ENCODE data around the gene THSD4. TPM values are rescaled to one million over a fixed set of nuclear protein-coding genes. Genes with fewer than 3 reads are reported as not detected.
A peak's percentile ranks its signal among the peaks of the same experiment; 100 is the strongest.

THSD4 gene
- polyA plus RNA-seq, 1 experiment = 45.8 TPM

- Histone ChIP-seq H3K4me3 (ENCODE audit: low read depth, low read length) (no peak overlapping the region), H3K27me3 (ENCODE audit: control insufficient read depth, insufficient read depth, low read length) (no peaks in the 10 kb centered on the region), H3K9me3 (ENCODE audit: control insufficient read depth, insufficient read depth, low read length) (no peaks in the 10 kb centered on the region; the same call in 1 of the 2 replicates), H3K27ac (ENCODE audit: low read depth, low read length) (no peak overlapping the region)
- CTCF ChIA-PET = interaction anchor here (0.9 to 3.6 kb wide), 30 partner anchors 10 to 415 kb away, joined by 3 to 75 read pairs (median 6); no protein-coding TSS in a partner anchor
- TF ChIP-seq CTCF (IDR thresholded peaks at IDR 0.05; ENCODE audit: low read depth, low read length) = no peak
- POLR2A ChIA-PET = no interaction called here
- DNase-seq (ENCODE audit: low read depth, low spot score) = no peak
Measured at GRCh38 chr15:71742964-71743363, 627.7 kb downstream of the THSD4 start.

GRCh38 chr15:71743861-71744382, 628.7 kb downstream of the THSD4 start:
- no peak for DNase-seq (ENCODE audit: low read depth, low spot score)
- CTCF ChIA-PET = interaction anchor here (0.5 to 3.6 kb wide), 72 partner anchors 10 to 1866 kb away, joined by 3 to 75 read pairs (median 4); no protein-coding TSS in a partner anchor
- H3K9me3 ChIP-seq (ENCODE audit: control insufficient read depth, insufficient read depth, low read length) = peaks cover 3% of the 10 kb centered on the region; the same call in 1 of the 2 replicates
- H3K27ac ChIP-seq (ENCODE audit: low read depth, low read length) = no peak overlapping the region
- no peaks in the 10 kb centered on the region for H3K27me3 ChIP-seq (ENCODE audit: control insufficient read depth, insufficient read depth, low read length)
- TF ChIP-seq CTCF (IDR thresholded peaks at IDR 0.05; ENCODE audit: low read depth, low read length) = peak; percentile 72
- POLR2A ChIA-PET = interaction anchor here (0.5 to 1.1 kb wide), 4 partner anchors 9 to 57 kb away, joined by 3 to 5 read pairs (median 4); no protein-coding TSS in a partner anchor
- H3K4me3 ChIP-seq (ENCODE audit: low read depth, low read length) = no peak overlapping the region

DNA sequence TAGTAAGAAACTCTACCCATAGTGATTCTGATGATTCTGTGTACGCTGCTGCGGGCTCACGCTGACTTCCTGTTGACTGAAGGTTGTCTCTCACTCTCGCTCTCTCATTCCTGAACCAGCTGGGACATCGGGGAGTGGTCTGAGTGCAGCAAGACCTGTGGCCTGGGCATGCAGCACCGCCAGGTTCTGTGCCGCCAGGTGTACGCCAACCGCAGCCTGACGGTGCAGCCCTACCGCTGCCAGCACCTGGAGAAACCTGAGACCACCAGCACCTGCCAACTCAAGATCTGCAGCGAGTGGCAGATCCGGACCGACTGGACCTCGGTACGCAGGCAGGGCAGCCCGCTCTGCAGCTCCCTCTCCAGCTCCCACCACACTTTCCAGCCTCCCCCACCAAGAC, 631.4 kb downstream of the THSD4 start:
- Histone ChIP-seq H3K27me3 (ENCODE audit: control insufficient read depth, insufficient read depth, low read length) (no peaks in the 10 kb centered on the region), H3K9me3 (ENCODE audit: control insufficient read depth, insufficient read depth, low read length) (peaks cover 6% of the 10 kb centered on the region), H3K27ac (ENCODE audit: low read depth, low read length) (no peak overlapping the region), H3K4me3 (ENCODE audit: low read depth, low read length) (no peak overlapping the region)
- no peak for TF ChIP-seq CTCF (IDR thresholded peaks at IDR 0.05; ENCODE audit: low read depth, low read length)
- CTCF ChIA-PET = no interaction called here
- DNase-seq (ENCODE audit: low read depth, low spot score) = no peak
- POLR2A ChIA-PET = no interaction called here

GRCh38 chr15:71747128-71748083, 632.1 kb downstream of the THSD4 start:
- no peak overlapping the region for H3K27ac ChIP-seq (ENCODE audit: low read depth, low read length)
- POLR2A ChIA-PET = no interaction called here

More at GRCh38 chr15:71747128-71748083, 632.1 kb downstream of the THSD4 start:
- no peak for TF ChIP-seq CTCF (IDR thresholded peaks at IDR 0.05; ENCODE audit: low read depth, low read length)
- H3K9me3 ChIP-seq (ENCODE audit: control insufficient read depth, insufficient read depth, low read length) = peaks cover 6% of the 10 kb centered on the region
- H3K27me3 ChIP-seq (ENCODE audit: control insufficient read depth, insufficient read depth, low read length) = no peaks in the 10 kb centered on the region
- no peak overlapping the region for H3K4me3 ChIP-seq (ENCODE audit: low read depth, low read length)
- DNase-seq (ENCODE audit: low read depth, low spot score) = peak; percentile 23
- CTCF ChIA-PET = no interaction called here

All from AG04450 (cell line).